Ectodermal cell (in vitro differentiated cells): ENCODE data around the gene SPATA33.

ENCODE experiments used
- H3K27ac ChIP-seq: 2 replicates; pipeline ENCODE4 v1.7.0; 2013; ENCODE audit warnings: mild to moderate bottlenecking, low read depth, low read length; ENCODE audit not compliant: insufficient read depth, poor library complexity, severe bottlenecking
- H3K27me3 ChIP-seq: 2 replicates; pipeline ENCODE4 v1.7.0; 2013; ENCODE audit warnings: mild to moderate bottlenecking, low read length; ENCODE audit not compliant: insufficient read depth, control insufficient read depth, poor library complexity, severe bottlenecking
- H3K36me3 ChIP-seq: one replicate; pipeline ENCODE4 v1.7.0; 2013; ENCODE audit warnings: low read length; ENCODE audit not compliant: control insufficient read depth, insufficient read depth
- H3K4me1 ChIP-seq: one replicate; pipeline ENCODE4 v1.7.0; 2013; ENCODE audit warnings: low read length; ENCODE audit not compliant: control insufficient read depth, insufficient read depth
- H3K4me3 ChIP-seq: 2 replicates; pipeline ENCODE4 v1.7.0; 2013; ENCODE audit warnings: low read depth, low read length, control low read depth; ENCODE audit not compliant: insufficient read depth
- H3K9me3 ChIP-seq: 2 replicates; pipeline ENCODE4 v1.7.0; 2013; ENCODE audit warnings: mild to moderate bottlenecking, low read length, moderate library complexity; ENCODE audit not compliant: control insufficient read depth
- WGBS, 2 experiments: methylation state at CpG; one replicate each; pipeline ENCODE4 v1.1.7; 2013; ENCODE audit warnings: missing lambda C conversion rate in 2 of 2; 5-methylcytosine and 5-hydroxymethylcytosine counted together

The SPATA33 gene

GRCh38 chr16:89643769-89644300 lies 13.8 kb upstream of the SPATA33 start:
- H3K4me3 ChIP-seq = no peak overlapping the region

GRCh38 chr16:89645122-89645521 lies 12.5 kb upstream of the SPATA33 start:
- no peaks in the 10 kb centered on the region for H3K4me1 ChIP-seq
- WGBS, 2 experiments = 95% methylated on average over 11 of the region's 11 CpGs
- H3K27ac ChIP-seq = no peak overlapping the region
- peaks cover 17% of the 10 kb centered on the region for H3K36me3 ChIP-seq
- H3K4me3 ChIP-seq = no peak overlapping the region
- H3K9me3 ChIP-seq = no peaks in the 10 kb centered on the region
- H3K27me3 ChIP-seq = no peaks in the 10 kb centered on the region

More at GRCh38 chr16:89643769-89644300, 13.8 kb upstream of the SPATA33 start:
- H3K36me3 ChIP-seq = peaks cover 17% of the 10 kb centered on the region
- WGBS, 2 experiments = 92 to 94% methylated on average over 14 of the region's 14 CpGs
- H3K27ac ChIP-seq = no peak overlapping the region
- no peaks in the 10 kb centered on the region for H3K4me1 ChIP-seq
- no peaks in the 10 kb centered on the region for H3K27me3 ChIP-seq
- no peaks in the 10 kb centered on the region for H3K9me3 ChIP-seq

- no peaks in the 10 kb centered on the region for H3K9me3 ChIP-seq
- H3K4me3 ChIP-seq = no peak overlapping the region
- H3K27ac ChIP-seq = no peak overlapping the region
- peaks cover 17% of the 10 kb centered on the region for H3K36me3 ChIP-seq
- no peaks in the 10 kb centered on the region for H3K27me3 ChIP-seq
- no peaks in the 10 kb centered on the region for H3K4me1 ChIP-seq
- 94 to 96% methylated on average over 22 of the region's 22 CpGs for WGBS, 2 experiments
These were observed 11.4 kb upstream of the SPATA33 start for GRCh38 chr16:89646270-89646669.

- no peaks in the 10 kb centered on the region for H3K9me3 ChIP-seq
- H3K27me3 ChIP-seq = no peaks in the 10 kb centered on the region
- no peaks in the 10 kb centered on the region for H3K4me1 ChIP-seq
- peaks cover 17% of the 10 kb centered on the region for H3K36me3 ChIP-seq
- no peak overlapping the region for H3K4me3 ChIP-seq
- whole genome bisulfite sequencing, 2 experiments = 94 to 95% methylated on average over 12 of the region's 12 CpGs
- no peak overlapping the region for H3K27ac ChIP-seq
These were observed 10.7 kb upstream of the SPATA33 start for GRCh38 chr16:89646906-89647305.

- Histone ChIP-seq H3K4me1 (peaks cover 3% of the 10 kb centered on the region), H3K27me3 (no peaks in the 10 kb centered on the region), H3K36me3 (peaks cover under 1% of the 10 kb centered on the region), H3K27ac (no peak overlapping the region), H3K4me3 (no peak overlapping the region), H3K9me3 (no peaks in the 10 kb centered on the region)
- WGBS, 2 experiments = 94 to 96% methylated on average over 15 of the region's 15 CpGs
These were observed 6.1 kb upstream of the SPATA33 start for GRCh38 chr16:89651584-89651983.

- Histone ChIP-seq H3K9me3 (no peaks in the 10 kb centered on the region), H3K36me3 (no peaks in the 10 kb centered on the region), H3K27me3 (no peaks in the 10 kb centered on the region), H3K4me3 (no peak overlapping the region), H3K4me1 (peaks cover 5% of the 10 kb centered on the region), H3K27ac (no peak overlapping the region)
- 95% methylated on average over 10 of the region's 10 CpGs for WGBS, 2 experiments
These were observed 3.9 kb upstream of the SPATA33 start for GRCh38 chr16:89653656-89654295.

GRCh38 chr16:89655062-89655643 lies 2.5 kb upstream of the SPATA33 start:
- Histone ChIP-seq H3K27ac (no peak overlapping the region), H3K4me1 (peaks cover 5% of the 10 kb centered on the region), H3K4me3 (no peak overlapping the region), H3K9me3 (no peaks in the 10 kb centered on the region), H3K36me3 (peaks cover 7% of the 10 kb centered on the region), H3K27me3 (no peaks in the 10 kb centered on the region)
- 94 to 96% methylated on average over 10 of the region's 10 CpGs for WGBS, 2 experiments

- no peak overlapping the region for H3K27ac ChIP-seq
These were observed 1.1 kb upstream of the SPATA33 start for GRCh38 chr16:89656435-89657121.

GRCh38 chr16:89658221-89658879 lies 714 bp downstream of the SPATA33 start:
- peaks cover 5% of the 10 kb centered on the region for H3K4me1 ChIP-seq
- peak overlapping the region; percentile 95 for H3K4me3 ChIP-seq
- 24 to 26% methylated on average over 27 of the region's 27 CpGs for WGBS, 2 experiments
- no peaks in the 10 kb centered on the region for H3K27me3 ChIP-seq
- no peak overlapping the region for H3K27ac ChIP-seq
- H3K36me3 ChIP-seq = peaks cover 29% of the 10 kb centered on the region
- H3K9me3 ChIP-seq = no peaks in the 10 kb centered on the region

More at GRCh38 chr16:89656435-89657121, 1.1 kb upstream of the SPATA33 start:
- Histone ChIP-seq H3K9me3 (no peaks in the 10 kb centered on the region), H3K4me3 (peak overlapping the region; percentile 95), H3K4me1 (peaks cover 5% of the 10 kb centered on the region), H3K36me3 (peaks cover 20% of the 10 kb centered on the region), H3K27me3 (no peaks in the 10 kb centered on the region)
- 37% methylated on average over 32 of the region's 32 CpGs for WGBS, 2 experiments

- WGBS, 2 experiments = 95 to 96% methylated on average over 7 of the region's 7 CpGs
- H3K36me3 ChIP-seq = peaks cover 41% of the 10 kb centered on the region
- H3K4me1 ChIP-seq = peaks cover 5% of the 10 kb centered on the region
- H3K9me3 ChIP-seq = no peaks in the 10 kb centered on the region
- no peaks in the 10 kb centered on the region for H3K27me3 ChIP-seq
- H3K27ac ChIP-seq = no peak overlapping the region
- no peak overlapping the region for H3K4me3 ChIP-seq
These were observed 2.5 kb downstream of the SPATA33 start for GRCh38 chr16:89660146-89660545.
